ENCODE data around the gene RIMS3.

DNA sequence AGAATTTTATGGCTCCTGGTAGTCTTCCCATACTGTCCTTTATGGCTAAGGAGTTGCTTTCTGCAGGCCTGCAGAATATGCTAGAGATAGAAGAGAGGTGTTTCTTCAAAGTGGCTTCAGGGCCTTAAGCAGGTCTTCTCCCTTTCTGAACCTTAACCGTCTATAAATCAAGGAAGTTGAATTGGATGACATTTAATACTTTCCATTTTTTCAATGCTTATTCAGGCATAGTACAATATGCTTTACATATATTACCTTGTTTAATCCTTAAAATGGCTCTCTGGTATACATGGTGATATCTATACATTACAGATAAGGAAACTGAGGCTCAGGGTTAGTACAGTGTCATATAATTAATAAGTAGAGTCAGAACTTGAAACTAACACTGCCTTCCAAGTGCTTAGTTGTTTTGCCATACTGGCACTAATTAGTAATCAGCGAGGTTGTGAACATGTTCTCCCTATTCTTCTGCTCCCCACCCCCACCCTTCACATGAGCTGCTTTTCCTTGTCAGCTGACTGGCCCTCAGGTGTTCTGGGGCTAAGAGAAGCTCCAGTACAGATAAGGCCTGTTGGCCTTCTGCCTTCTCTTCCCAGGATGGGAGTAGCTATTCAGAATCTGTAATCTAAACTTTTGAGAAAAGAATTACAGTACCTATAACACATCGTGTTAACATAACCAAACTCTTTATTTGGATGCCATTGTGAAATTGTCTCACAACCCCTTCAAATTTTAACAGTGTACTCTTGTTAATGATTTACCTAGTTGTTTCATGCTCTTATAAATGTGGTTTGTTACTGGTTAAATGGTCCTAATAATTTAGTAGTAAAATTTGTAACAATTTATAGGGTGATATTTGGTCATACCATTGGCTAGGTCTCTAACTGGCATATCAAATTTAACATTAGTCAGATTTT lies 39.6 kb upstream of the RIMS3 start:
- TF ChIP-seq EZH2phosphoT487 (IDR thresholded peaks at IDR 0.05; ENCODE audit: borderline replicate concordance), result no peak
- TF ChIP-seq, protein P1, sequence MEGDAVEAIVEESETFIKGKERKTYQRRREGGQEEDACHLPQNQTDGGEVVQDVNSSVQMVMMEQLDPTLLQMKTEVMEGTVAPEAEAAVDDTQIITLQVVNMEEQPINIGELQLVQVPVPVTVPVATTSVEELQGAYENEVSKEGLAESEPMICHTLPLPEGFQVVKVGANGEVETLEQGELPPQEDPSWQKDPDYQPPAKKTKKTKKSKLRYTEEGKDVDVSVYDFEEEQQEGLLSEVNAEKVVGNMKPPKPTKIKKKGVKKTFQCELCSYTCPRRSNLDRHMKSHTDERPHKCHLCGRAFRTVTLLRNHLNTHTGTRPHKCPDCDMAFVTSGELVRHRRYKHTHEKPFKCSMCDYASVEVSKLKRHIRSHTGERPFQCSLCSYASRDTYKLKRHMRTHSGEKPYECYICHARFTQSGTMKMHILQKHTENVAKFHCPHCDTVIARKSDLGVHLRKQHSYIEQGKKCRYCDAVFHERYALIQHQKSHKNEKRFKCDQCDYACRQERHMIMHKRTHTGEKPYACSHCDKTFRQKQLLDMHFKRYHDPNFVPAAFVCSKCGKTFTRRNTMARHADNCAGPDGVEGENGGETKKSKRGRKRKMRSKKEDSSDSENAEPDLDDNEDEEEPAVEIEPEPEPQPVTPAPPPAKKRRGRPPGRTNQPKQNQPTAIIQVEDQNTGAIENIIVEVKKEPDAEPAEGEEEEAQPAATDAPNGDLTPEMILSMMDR (conservative IDR thresholded peaks at IDR 0.05; ENCODE audit: low read length), result no peak
